NCI-H1105 treated with DMSO at 0.1 percent for 48 hours (cell line): ENCODE measurements around the gene FADS1.

Experiments
- DNase-seq: peaks from one replicate; lab custom pipeline; 2025; lab: John Stamatoyannopoulos, UW

The FADS1 gene

GRCh38 chr11:61795459-61795858 is 21.3 kb downstream of the FADS1 start:
- no peak for DNase-seq

GRCh38 chr11:61794579-61794978 is 22.2 kb downstream of the FADS1 start:
- DNase-seq, result no peak

GRCh38 chr11:61793829-61794204 is 23.0 kb downstream of the FADS1 start:
- no peak for DNase-seq

GRCh38 chr11:61793083-61793828 is 23.5 kb downstream of the FADS1 start:
- peak; percentile 69 for DNase-seq

- peak; percentile 91 for DNase-seq
Observed at GRCh38 chr11:61792310-61793082, 24.3 kb downstream of the FADS1 start, which contains the start of the genes FEN1 and TMEM258. Gene FEN1, plus strand, starts transcription at chr11:61792911. Its CDS starts 2,451 bp downstream, at chr11:61795362. Gene TMEM258, minus strand, starts transcription at chr11:61792599. Its CDS starts 41 bp downstream, at chr11:61792558.

- peak; percentile 72 for DNase-seq
Observed at GRCh38 chr11:61791737-61792309, 25.0 kb downstream of the FADS1 start.

GRCh38 chr11:61787928-61788491 is 28.8 kb downstream of the FADS1 start:
- DNase-seq, result peak; percentile 4

GRCh38 chr11:61785837-61786402 is 30.9 kb downstream of the FADS1 start:
- DNase-seq, result no peak

- DNase-seq, result no peak
Observed at GRCh38 chr11:61784506-61784805, 32.3 kb downstream of the FADS1 start.

GRCh38 chr11:61783717-61784505 is 32.9 kb downstream of the FADS1 start:
- DNase-seq, result no peak

- no peak for DNase-seq
Observed at GRCh38 chr11:61782841-61783240, 34.0 kb downstream of the FADS1 start.

GRCh38 chr11:61782299-61782698 is 34.5 kb downstream of the FADS1 start:
- DNase-seq, result no peak

GRCh38 chr11:61781585-61781984 is 35.2 kb downstream of the FADS1 start:
- no peak for DNase-seq

GRCh38 chr11:61780581-61781162 is 36.1 kb downstream of the FADS1 start:
- no peak for DNase-seq

GRCh38 chr11:61779666-61780525 is 36.9 kb downstream of the FADS1 start:
- no peak for DNase-seq

GRCh38 chr11:61778920-61779650 is 37.7 kb downstream of the FADS1 start:
- no peak for DNase-seq

GRCh38 chr11:61778357-61778886 is 38.4 kb downstream of the FADS1 start:
- no peak for DNase-seq

- DNase-seq, result peak; percentile 23
Observed at GRCh38 chr11:61777234-61778090, 39.3 kb downstream of the FADS1 start.
